NCI-H1092 treated with DMSO at 0.1 percent for 48 hours (cell line): ENCODE results near the gene RTN1.

ENCODE experiments used
- DNase-seq: peaks from one replicate; lab custom pipeline; 2025; lab: John Stamatoyannopoulos, UW

Gene RTN1

DNA sequence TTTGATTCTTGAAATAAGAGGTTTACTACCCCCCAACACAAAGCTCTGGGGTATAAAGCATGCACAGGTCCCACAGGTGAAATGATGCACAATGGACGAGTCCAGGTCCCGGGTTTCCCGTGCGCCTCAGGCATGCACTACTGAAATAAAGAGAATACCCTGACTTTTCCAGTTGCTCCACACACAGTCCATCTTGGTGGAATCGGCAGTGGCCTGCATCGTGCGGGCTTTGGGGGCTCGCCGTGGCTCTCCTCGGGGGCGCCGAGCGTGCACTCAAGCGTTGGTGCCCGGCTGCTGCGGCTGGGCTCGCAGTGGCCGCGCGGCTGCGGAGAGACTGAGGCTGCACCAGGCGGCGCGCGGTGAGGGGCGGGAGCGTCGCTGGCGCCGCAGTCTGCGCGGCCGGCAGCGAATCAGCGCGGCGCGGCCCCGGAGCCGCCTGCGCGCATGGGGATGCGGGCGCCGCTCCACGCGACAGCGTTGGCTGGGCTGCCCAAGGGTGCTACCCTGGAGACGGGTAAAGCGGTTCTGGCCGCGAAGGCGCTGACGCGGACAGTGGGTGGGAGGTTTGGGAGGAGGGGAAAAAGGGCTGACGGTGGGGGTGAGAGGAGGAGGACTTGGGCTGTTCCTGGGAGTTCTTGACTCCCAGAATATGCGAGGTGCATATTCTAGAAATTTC lies 240.2 kb downstream of the RTN1 start:
- DNase-seq, result peak; percentile 68

DNA sequence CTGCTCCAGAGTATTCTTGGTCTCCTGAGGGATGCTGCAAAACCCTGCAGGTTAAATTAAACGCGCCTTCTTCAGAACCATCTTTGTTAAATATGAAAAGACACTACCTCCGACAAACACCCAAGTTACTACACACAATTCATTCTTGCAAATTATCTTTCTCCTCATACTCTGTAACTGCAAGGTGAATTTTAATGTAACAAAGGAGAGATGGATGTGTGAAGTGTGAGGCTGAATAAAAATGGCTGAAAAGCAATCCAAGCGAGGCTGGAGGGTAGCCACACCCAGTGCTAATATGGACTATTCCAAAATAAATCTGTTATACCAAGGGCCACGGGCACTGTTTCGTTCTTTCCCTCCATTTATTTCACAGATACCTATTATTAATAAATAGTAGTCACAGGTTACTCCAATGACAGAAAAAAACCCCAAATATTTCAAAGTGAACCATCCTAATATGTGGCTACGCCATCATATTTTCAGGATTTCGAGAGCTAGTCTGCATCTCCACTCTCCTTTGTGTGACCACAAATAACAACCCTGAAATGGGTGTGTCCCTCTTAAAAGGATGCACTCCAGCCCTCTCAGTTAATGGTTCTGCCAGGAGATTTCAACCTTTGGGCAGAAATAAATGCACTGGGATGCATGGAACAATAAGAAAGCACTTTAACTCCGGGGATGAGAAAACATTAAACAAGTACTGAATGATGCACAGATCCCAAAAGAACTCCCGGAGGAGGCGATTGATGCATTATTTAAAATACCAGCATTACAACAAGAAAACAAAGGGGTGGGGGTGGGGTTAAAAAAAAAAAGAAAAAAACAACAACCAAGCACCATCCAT lies 240.9 kb downstream of the RTN1 start:
- DNase-seq, result peak; percentile 91

DNA sequence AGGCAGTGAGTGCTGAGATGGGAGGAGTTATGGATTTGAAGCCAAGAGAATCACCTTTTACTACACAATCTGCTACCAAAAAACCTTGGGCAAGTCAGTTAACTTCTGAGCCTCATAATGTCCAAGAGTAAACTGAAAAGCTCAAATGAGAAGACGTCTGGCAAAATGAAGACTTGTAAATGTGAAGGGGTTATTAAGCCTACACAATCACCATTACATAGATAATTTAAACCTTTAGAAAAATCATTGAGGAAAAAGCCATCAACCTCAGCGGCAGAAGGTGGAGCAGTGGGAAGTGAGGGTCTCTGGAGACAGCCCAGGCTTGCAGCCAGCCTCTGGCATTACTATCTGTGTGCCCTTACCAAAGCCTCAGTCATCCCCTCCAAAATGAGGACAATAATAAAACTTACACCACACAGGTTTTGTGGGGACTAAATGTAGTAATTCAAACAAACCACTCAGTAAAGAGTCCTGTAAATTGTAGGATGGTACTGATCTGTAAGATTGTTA lies 243.5 kb downstream of the RTN1 start:
- DNase-seq, result peak; percentile 24

DNA sequence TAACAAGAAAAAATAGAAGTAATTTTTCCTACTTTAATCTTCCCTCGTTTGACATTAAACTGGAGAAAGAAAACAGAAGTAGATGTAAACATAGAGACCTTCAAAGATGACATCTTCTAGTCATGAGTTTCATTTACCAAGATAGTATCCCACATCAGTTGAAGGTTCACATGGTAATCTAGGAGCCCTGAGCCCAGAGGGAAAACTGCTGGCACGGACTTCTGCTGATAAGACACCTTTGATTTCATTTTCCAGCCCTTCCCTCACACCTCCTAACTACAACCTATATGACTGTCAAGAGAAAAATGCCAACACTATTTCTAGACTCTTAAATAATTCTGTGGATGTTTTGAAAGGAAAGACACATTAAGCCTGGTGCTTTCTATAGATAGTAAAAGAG lies 247.9 kb downstream of the RTN1 start:
- DNase-seq, result no peak

DNA sequence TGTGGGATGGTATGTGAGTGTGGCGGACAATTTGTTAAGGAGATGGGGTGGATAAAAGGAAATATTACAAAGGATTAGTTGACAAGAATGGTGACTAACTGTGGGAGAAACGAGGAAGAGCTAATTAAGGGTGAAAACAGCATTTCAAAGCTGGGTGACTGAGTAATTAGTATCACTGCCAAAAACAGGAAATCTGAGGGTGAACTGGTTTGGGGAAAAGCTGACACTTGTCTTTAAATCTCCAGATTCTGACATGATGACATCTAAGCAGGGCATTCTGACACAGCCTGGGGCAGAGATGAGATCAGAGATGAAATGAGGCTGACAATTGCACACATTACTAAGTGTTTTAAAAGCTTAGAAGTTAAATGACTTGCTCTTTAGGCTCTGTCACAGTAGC lies 251.5 kb downstream of the RTN1 start:
- DNase-seq, result no peak

DNA sequence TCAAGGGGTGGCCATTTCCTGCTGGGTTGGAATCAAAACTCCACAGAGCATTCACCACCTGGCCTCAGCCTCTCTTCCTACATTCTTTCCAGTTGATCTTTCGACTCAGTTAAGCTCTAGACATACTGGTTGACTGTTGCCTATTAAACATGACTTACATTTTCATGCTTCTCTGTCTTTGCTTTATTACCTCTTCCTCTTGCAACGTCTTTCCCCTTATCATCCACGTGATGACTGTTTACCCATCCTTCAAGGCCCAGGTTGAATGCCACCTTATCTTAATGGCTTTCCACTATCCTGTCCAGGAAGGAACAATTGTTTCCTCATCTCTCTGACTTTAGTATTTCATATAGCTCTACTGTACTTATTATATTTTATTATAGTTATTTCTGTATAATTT lies 269.5 kb downstream of the RTN1 start:
- no peak for DNase-seq

DNA sequence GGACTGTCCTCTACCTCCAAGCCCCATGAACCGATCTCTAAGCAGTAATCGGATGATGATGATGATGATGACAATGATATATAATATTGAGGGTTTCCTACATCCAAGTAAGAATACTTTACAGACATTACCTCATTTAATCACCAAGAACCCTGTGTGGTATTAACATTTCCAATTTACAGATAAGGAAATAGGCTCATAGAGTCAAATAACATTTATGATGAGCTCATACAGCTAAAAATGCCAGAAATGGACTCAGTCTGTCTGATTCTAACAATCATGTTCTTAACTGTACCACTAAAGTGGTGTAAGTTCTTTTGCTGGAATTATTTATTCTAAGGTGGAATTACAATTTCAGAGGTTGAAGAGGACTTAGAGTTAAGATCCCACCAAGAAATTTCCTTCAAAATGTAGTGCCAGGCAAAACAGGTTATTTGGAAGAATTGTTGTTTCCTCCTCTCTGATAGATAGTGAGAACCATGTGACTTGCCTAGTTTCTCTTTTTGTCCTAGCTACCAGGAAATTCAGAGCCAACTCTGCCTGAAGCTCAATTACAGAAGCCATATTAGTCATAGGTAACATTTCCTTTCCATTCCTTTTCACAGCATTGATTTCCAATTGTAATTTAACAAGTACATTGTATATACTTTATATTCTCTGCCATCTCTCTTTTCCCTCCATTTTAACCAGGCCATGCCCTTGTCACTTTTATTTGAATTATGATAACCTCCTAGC lies 270.2 kb downstream of the RTN1 start:
- DNase-seq, result no peak

DNA sequence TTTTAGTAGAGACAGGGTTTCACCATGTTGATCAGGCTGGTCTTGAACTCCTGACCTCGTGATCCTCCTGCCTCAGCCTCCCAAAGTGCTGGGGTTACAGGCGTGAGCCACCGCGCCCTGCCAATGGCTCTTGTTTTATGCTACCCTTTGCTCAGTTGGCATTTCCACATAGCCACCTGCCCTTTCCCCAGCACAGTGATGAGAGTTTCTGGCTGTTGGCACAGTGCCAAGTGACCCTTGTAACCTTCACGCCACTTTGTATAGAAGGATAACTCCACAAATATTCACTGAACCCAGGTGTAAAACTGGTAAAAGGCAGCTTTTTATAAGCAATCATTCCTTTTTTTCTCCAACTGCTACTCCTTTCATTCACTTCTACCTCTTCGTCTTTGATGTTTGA lies 275.5 kb downstream of the RTN1 start:
- no peak for DNase-seq

DNA sequence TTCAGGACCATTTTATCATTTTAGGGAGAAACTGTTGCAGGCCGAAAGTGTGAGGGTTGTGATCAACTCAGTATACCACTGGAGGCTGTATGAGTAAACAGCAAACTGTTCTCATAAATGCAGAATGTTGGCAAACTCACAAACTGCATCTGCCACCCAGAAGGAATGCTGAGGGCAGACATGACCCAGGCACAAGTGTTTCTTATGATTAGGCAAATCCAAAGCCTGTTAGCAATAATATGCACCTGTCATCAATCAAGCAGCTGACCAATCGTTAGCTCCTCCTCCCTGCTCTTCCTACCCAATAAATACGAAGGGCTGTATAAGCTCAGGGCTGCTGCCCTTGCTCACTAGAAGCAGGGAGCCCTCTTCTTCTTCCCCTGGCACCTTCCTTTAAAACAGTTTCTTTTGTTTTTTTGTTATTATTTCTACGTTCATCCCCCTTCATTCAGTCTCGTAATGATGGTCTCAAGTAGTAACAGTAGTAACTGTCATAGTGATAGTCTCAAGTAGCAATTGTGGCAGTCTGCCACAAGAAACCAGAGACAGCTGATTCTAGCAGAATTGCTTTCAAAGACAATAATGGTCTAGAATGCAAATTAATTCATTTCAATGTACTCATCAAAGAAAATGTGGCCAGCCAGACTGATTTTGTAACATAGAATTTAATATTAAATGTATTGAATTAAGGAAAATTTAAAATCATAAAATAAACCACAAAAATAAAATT lies 278.8 kb downstream of the RTN1 start:
- DNase-seq, result no peak

DNA sequence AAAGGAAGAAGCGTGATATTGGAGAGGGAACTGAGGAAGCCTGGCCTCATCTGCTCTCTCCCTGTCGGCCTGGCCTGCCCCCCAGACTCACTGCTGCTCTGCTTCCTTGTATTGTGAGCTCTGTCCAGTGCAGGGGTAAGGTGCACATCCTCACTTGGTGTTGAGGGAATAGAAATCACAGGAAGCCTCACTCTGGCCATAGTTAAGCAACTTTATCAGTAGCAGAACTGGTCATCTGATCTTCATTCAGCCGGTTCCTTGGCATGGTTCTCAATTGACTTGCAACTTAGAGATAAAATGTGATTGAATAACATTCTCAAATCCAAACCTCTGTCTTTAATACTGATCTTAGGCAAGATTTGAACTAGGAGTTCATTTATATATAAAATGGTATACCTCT lies 282.5 kb downstream of the RTN1 start:
- no peak for DNase-seq

DNA sequence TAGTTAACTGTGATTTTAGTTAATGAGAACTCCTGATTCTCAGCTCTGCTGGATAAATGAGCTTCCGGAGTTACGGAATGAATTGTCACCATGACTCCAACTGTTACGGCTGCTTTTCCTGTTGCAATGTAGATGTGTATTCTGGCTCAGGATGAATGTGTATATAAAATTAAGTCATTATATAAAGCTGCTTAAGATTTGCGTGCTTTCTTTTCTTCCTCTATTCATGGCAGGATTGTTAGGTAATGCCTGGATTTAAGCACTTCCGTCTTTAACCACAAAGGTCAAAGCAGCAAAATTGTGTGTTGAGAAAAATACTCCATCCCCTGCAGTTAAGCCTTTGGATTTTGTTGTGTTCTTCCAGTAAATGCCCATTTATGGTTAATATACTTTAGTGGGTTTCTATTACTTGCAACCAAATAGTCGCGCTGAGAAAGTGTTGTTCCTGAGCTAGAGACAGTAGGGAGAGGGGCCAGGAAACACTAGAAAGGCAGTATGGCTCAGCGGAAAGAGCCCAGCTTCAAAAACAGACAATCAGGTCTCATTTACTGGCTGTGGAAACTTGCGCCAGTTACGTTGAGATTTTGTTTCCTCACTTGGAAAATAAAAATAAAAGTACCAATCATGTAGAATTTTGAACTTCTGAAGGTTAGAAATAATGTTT lies 284.6 kb downstream of the RTN1 start:
- DNase-seq, result no peak

DNA sequence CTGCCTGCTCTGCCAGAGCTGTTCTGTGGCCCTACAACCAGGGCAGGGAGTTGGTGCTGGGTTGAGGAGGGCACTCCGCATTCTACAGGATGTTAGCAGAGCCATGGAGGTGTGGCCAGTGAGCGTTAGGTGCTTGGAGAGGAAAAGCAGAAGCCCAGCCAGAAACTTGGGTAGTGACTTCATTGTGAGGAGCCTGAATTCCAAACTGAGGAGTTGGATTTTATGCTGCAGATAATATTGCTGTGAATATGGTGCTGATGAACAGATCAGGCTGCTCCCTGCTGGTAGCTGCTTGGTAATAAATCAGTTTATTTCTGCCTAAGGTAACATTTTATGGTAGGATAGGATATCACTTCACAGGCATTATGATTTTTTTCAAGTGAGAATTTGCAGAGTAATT lies 286.8 kb downstream of the RTN1 start:
- DNase-seq, result no peak

DNA sequence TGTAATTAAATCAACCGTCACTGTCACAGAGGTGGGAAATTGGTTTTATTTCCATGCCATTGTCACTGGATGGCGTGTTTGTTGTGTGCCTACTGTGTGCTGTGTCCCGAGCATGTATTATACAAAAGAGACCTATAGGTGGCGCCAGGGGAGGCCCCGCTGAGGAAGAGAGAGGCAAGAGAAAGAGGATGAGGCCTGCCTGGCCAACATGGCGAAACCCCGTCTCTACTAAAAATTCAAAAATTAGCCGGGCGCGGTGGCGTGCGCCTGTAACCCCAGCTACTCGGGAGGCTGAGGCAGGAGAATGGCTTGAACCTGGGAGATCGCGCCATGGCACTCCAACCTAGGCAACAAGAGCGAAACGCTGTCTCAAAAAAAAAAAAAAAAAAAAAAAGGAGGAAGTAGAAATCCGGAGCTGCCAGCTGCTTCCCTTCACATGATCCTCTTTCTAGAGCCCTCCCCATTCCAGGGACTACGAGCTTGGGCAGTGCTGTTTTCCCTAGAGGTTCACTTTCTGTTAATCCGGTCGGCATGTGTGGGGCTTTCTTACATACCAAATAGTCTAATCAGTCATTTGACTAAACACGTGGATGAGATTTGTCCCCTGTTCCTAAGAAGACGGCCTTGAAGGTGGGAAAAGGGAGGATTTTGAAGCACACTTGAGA lies 287.6 kb downstream of the RTN1 start:
- DNase-seq, result no peak

DNA sequence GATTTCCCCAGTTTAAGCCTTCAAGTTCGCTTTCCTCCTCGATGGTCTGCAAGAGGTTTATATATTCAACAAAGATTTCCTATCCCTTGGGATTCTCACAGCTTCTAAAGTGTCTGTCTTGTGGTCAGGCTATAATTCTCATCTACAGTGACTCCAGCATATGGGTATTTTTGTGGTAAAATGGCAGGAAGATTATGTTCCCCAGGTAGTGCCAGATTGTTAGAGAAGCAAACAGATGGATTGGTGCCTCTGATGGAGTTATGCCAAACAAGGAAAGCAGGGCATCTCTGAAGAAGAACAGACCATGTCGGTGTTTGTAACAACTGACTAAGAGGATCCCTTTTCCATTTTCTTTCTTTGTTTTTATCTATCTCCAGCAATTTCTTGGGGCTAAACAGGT lies 288.4 kb downstream of the RTN1 start:
- no peak for DNase-seq

DNA sequence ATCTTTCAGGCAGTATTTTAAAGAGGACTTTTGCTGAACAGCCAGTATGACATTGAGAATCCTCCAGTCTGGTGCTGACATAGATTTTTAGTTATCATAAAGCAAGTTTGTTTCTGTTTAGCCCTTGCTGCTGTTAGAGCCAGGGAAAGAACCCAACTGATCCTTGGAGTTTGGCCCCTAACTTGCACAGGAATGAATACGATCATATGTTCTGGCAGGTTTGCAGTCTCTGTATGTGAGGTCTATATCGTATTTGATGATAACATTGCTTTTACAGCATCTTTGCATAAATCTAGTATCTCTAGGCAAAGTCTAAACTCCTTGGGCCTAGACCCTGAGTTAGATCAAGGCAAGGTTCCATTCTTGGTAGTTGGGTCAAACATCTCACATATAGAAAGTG lies 289.7 kb downstream of the RTN1 start:
- no peak for DNase-seq

DNA sequence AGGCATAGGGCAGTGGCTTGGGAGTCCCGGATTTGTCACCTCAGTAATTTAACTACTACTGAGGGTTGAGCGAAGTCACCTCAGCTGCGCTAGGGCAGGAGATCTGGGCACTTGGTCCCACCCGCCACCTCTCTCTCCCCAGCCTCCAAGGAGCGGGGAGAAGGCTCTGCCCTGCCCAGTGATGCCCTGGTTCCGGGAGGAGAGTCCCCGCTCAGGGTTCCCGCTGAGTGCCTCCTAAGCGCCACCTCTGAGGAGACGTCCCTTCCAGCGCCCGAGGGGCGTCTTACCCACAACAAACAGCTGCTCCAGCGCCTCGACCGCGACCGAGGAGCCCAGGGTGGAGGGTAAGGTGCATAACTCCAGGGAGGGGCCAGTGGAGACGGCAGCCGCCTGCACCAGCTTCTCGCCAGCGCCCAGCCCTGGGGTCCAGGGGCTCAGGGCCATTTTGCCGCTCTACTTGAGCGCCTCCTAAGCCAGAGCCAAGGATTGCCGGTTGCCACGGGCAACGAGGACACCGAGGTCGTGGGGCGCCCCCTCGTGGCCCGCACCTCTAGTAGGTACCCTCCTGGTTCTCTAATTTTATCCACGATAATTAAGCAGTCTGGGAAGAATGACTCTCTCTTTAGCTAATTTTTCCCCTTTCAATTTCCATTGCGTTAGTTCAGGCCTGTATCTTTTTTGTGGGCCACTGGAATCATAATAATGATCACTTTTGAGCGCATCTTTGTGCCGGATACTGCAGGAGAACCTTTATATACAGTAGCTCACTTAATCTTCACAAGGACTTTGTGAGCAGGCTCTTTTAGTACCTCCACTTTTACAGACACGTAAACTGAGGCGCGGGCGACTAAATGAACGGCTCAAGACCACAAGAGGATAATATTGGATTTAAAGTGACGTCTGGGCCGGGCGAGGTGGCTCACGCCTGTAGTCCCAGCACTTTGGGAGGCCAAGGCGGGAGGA lies 294.0 kb downstream of the RTN1 start, which contains the start of gene CCDC175:
Gene CCDC175 (minus strand): TSS at position 481 of the 963 bp plus-strand sequence. CDS start 37 bp downstream, at position 444.
- peak; percentile 88 for DNase-seq

DNA sequence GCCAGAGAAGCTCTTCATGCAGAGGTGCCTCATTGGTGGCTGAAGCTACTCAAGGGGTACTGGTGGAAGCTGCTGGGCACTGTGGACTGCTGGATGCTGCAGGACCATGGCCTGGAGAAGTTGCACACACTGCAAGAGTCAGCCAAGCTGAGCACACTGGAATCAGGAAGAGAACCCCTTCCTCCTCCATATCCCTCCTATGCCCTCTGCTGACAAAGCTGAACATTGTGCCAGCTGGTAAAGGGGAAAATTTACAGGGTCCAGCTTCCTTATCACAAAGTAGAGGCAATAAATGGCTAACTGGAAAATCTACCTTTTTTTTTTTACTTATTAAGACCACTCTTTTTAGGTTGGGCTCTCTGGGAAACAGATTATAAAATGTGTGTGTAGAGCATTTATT lies 300.5 kb downstream of the RTN1 start:
- peak; percentile 35 for DNase-seq

DNA sequence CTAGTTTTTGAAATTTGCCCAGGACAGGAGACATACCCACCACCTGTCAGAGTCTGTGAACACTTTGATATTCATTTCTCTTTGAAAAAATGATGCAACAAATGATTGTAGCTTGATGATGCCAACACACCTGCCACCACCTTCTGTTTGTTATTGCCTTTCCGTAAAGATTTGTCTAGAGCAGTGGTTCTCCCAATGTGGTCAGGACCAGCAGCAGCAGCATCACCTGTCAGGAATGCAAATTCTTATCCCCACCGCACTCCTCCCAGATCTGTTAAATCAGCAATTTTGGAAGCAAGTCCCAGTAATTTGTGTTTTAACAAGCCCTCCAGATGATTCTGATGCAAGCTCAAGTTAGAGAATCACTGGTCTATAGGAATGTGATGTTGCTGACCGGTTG lies 303.9 kb downstream of the RTN1 start:
- no peak for DNase-seq

DNA sequence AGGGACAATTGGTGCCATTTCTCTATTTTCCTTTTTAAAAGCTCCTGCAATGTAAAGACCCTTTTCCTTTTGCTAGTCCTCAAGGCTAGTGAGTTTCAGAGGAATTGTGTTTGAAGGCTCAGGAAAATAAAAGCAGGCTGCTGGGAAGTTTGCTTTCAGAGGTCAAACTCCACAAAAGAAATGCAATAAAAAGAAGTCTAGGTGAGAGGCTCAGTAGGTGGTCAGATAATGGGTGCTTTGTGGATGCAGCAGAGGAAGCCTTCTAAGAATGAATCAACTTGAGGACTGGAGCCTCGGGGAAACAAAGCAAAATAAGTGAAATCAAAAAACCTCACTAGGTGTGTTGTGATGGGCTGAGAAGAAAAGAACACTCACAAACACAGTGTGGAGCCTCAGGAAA lies 304.3 kb downstream of the RTN1 start:
- no peak for DNase-seq

DNA sequence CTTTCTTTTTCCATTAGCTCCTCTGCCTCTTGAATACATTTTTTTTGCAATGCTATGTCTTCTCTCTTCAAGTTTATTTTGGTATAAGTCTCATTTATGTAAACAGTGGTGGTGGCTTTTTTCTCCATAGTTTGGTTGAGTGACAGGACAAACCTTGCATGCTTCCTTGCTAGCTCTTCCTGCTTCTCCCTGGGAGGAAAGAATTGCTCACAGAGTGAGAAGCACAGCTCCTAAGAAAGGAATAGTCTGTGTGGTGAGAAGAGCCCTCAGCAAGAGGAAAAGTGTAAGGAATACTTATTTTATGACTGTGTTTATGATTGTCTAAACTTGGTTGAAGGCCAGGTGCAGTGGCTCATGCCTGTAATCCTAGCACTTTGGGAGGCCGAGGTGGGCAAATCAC lies 305.5 kb downstream of the RTN1 start:
- no peak for DNase-seq
